Fibroblast of villous mesenchyme (primary cell): Measurements from ENCODE around the gene NRXN3. TPM values are rescaled to one million over a fixed set of nuclear protein-coding genes. Genes with fewer than 3 reads are reported as not detected.

ENCODE experiments used
- DNase-seq: peaks from one replicate; pipeline ENCODE4 v3.0.0-alpha.2; 2010; ENCODE audit warnings: low read depth
- H3K4me3 ChIP-seq: 2 replicates; pipeline ENCODE4 v1.5.1; 2011; ENCODE audit warnings: low read depth, mild to moderate bottlenecking, low read length
- total RNA-seq: library from RNA; depleted of rRNA; stranded (reverse); fragments of >200 nt; gene quantifications from 2 replicates; pipeline ENCODE4 v1.2.3, GENCODE V29; 2012
- TF ChIP-seq, protein P1 (sequence below): IDR thresholded peaks from 2 replicates; pipeline ENCODE4 v1.5.1; 2012; ENCODE audit warnings: low read depth, mild to moderate bottlenecking, low read length; ENCODE audit not compliant: insufficient read depth

The NRXN3 gene
- total RNA-seq, 1 donor, result 7.3 TPM

DNA sequence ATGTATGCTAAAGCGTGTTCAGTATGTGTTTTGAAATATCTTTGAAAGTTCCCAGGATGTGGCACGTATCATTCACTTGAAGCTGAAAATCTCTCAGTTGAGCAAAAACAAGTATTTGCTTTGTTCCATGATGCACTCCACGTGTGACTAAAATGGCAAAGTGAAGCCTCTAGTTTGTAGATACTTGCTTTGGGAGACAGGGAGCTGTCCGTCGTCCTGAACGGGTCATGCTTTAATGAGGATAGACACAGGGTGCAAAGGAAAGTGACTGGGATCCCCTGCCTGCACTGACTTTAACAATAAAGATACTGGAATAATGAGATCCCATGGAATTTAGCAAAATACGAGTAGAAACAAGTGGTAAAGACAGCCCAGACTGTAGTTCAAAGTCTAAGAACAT is 991.4 kb downstream of the NRXN3 start:
- TF ChIP-seq, protein P1, sequence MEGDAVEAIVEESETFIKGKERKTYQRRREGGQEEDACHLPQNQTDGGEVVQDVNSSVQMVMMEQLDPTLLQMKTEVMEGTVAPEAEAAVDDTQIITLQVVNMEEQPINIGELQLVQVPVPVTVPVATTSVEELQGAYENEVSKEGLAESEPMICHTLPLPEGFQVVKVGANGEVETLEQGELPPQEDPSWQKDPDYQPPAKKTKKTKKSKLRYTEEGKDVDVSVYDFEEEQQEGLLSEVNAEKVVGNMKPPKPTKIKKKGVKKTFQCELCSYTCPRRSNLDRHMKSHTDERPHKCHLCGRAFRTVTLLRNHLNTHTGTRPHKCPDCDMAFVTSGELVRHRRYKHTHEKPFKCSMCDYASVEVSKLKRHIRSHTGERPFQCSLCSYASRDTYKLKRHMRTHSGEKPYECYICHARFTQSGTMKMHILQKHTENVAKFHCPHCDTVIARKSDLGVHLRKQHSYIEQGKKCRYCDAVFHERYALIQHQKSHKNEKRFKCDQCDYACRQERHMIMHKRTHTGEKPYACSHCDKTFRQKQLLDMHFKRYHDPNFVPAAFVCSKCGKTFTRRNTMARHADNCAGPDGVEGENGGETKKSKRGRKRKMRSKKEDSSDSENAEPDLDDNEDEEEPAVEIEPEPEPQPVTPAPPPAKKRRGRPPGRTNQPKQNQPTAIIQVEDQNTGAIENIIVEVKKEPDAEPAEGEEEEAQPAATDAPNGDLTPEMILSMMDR, result no peak
- H3K4me3 ChIP-seq, result no peak overlapping the region
- DNase-seq, result peak; percentile 48

- TF ChIP-seq, protein P1, result no peak
- H3K4me3 ChIP-seq, result no peak overlapping the region
- no peak for DNase-seq
Measured at GRCh38 chr14:79162833-79163232, 992.7 kb downstream of the NRXN3 start.

DNA sequence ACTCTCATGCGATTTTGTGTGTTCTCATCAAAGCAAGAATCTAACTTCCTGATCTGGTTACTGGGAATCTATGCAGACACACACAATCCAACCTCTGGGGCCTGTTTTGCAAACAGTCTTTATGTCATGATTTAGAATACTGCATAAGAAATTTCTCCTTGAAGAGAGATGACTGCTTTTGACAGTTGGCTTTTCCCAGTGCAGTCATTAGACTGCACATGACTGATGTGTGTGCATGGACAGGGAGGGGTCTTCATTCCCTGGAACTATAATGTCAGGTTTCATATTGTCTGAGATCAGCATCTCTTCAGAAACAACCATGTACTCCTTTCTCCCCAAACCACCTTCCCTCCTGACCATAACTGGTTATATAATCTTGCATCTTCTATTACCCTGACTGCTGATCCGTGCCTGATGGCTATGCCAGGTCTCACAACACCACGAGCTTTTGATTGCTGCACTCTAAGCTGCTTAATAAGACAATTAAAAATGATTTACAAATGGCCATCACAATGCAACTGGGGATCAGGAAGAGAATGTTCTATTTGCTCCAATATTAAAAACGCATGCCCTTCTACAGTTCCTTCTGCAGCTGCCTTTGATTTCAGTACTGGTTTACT is 995.4 kb downstream of the NRXN3 start:
- TF ChIP-seq, protein P1, result no peak
- no peak for DNase-seq
- H3K4me3 ChIP-seq, result no peak overlapping the region

DNA sequence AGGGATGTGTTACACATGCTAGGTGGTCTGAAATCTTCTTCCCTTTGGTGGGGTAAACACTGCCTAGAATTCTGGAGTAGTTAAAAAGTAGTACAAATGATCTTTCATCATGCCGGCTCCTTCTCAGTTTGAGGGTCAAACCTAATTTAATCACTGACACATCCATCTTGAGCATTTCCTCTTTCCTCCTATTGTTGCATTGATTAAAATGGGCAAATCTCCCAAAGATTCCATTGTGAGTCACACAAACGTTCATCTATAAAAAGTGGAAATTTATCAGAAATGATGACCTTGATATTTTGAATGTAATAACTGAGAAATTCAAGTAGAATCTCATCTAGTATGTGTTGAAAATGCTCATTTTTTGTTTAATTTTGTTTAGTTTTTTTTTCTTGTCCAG is 996.0 kb downstream of the NRXN3 start:
- DNase-seq, result no peak
- TF ChIP-seq, protein P1, result no peak
- H3K4me3 ChIP-seq, result no peak overlapping the region

GRCh38 chr14:79167957-79168356 is 997.8 kb downstream of the NRXN3 start:
- TF ChIP-seq, protein P1, result no peak
- no peak overlapping the region for H3K4me3 ChIP-seq
- no peak for DNase-seq

DNA sequence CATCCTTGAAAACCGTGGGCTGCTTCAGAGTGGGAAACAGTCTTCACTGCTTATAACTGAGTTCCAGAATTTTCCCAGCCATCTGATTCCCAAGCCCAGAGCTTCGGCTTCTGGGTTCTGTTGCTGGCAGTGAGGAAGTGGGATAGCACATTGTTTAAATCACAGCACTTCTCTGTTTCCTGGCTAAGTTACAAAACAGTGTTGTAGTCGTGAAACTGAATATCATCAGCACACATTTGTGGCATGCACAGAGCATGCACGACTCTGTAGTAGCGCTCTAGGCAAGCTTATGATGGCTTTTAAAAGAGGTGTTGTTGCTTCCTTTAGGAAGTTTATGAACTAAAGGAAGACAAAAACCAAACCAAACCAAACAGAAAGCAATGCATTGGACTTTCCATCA is 1005.5 kb downstream of the NRXN3 start:
- no peak for DNase-seq
- no peak overlapping the region for H3K4me3 ChIP-seq
- TF ChIP-seq, protein P1, result no peak

- TF ChIP-seq, protein P1, result no peak
- H3K4me3 ChIP-seq, result no peak overlapping the region
- DNase-seq, result no peak
Measured at GRCh38 chr14:79177106-79177505, 1006.9 kb downstream of the NRXN3 start.
